ENCODE measurements around the gene TXNL4A. TPM values are rescaled to one million over a fixed set of nuclear protein-coding genes. Genes with fewer than 3 reads are reported as not detected.
A peak's percentile ranks its signal among the peaks of the same experiment; 100 is the strongest.

The TXNL4A gene
- total RNA-seq, 4 donors from 2014 or later: 20.8 to 43.2 (median 32.5) TPM

DNA sequence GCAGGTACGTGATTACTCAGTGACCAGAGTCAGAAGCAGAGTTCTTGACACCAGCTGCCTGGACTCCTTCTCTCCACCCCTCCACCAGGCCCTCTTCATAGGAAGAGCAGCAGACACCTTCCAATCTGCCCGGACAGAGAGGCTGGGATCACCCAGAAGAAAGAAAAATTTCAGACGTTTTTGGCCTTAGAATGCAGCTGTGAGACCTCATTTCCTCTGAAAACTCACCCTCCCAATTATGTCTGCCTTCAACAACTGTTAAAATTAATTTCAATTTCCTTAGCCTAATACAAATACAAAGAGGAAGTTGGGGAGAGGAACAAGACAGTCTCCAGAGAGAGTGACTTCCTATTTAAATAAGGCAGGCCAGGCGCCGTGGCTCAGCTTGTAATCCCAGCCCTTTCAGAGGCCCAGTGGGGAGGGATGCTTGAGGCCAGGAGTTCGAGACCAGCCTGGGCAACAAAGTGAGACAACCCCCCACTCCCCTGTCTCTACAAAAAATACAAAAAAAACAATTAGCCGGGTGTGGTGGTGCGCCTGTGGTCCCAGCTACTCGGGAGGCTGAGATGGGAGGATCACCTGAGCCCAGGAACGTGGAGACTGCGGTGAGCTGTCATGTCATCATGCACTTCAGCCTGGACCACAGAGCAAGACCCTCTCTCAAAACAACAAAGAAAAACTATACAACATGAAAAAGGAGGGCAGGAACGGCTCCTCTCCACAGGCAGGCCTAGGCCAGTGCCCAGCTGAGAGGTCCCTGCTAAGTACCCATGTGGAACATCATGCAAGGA is 38.5 kb downstream of the TXNL4A start:
- Histone ChIP-seq H3K4me3 (peak overlapping the region; percentile 86 to 99 (median 99)), H3K27ac (peak overlapping the region; percentile 91 to 98 (median 96)), H3K27me3 (no peaks in the 10 kb centered on the region), H3K9me3 (no peaks in the 10 kb centered on the region), H3K36me3 (peaks cover 0 to 37% (median 0%) of the 10 kb centered on the region in 3 donors), H3K4me1 (peaks cover 28 to 88% (median 44%) of the 10 kb centered on the region in 3 donors)
- 56 to 58% methylated on average over 10 to 12 of the region's 12 CpGs for WGBS, 2 donors
- TF ChIP-seq, protein P1, sequence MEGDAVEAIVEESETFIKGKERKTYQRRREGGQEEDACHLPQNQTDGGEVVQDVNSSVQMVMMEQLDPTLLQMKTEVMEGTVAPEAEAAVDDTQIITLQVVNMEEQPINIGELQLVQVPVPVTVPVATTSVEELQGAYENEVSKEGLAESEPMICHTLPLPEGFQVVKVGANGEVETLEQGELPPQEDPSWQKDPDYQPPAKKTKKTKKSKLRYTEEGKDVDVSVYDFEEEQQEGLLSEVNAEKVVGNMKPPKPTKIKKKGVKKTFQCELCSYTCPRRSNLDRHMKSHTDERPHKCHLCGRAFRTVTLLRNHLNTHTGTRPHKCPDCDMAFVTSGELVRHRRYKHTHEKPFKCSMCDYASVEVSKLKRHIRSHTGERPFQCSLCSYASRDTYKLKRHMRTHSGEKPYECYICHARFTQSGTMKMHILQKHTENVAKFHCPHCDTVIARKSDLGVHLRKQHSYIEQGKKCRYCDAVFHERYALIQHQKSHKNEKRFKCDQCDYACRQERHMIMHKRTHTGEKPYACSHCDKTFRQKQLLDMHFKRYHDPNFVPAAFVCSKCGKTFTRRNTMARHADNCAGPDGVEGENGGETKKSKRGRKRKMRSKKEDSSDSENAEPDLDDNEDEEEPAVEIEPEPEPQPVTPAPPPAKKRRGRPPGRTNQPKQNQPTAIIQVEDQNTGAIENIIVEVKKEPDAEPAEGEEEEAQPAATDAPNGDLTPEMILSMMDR (IDR thresholded peaks at IDR 0.05): no peak
- TF ChIP-seq POLR2A (IDR thresholded peaks at IDR 0.05): no peak
- peak; percentile 15 for DNase-seq
- intact Hi-C loops (cut with DNase I): loop anchor here (10.0 kb wide), 1 partner anchor 265 kb away; no protein-coding TSS in a partner anchor

DNA sequence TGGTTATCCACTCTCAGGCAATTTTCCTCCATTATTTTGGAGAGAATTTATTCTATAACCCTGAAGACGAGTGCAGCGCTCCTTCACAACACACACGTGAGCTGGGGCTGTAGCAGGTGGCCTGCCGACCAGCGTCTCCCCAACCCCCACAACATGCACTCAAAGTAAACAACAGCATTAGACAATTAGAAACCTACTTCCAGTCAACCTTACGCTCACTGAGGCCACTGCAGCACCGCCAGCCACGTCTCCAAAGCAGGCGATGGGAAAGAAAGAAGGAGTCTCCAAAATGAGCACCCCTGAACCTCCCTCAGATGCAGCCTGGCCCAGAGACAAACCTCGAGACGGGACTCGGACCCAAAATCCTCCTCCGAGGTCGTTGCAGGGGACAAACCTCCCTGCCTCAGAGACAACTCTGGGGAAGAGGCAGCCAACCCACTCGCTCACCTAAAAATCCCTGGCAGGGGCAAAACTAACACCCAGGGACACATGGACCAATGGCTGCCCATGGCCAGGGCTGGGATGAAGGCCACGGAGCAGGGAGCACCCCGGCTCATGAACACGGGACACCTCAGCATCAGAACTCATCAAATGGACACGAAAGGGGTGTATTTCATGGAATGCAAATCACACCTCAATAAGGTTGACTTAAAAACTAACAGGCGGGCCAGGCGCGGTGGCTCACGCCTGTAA is 39.5 kb downstream of the TXNL4A start:
- Histone ChIP-seq H3K9me3 (no peaks in the 10 kb centered on the region), H3K4me1 (peaks cover 30 to 88% (median 50%) of the 10 kb centered on the region in 3 donors), H3K27ac (peak overlapping the region in 2 of 4 donors; percentile 91 to 98), H3K36me3 (peaks cover 0 to 37% (median 0%) of the 10 kb centered on the region in 3 donors), H3K27me3 (no peaks in the 10 kb centered on the region), H3K4me3 (peak overlapping the region in 1 of 4 donors; percentile 99)
- no peak for DNase-seq
- intact Hi-C loops (cut with DNase I): loop anchor here (10.0 kb wide), 1 partner anchor 264 kb away; no protein-coding TSS in a partner anchor
- WGBS, 2 donors: 86 to 89% methylated on average over 17 to 18 of the region's 23 CpGs
- TF ChIP-seq, protein P1 (IDR thresholded peaks at IDR 0.05): no peak
- no peak for TF ChIP-seq POLR2A (IDR thresholded peaks at IDR 0.05)

DNA sequence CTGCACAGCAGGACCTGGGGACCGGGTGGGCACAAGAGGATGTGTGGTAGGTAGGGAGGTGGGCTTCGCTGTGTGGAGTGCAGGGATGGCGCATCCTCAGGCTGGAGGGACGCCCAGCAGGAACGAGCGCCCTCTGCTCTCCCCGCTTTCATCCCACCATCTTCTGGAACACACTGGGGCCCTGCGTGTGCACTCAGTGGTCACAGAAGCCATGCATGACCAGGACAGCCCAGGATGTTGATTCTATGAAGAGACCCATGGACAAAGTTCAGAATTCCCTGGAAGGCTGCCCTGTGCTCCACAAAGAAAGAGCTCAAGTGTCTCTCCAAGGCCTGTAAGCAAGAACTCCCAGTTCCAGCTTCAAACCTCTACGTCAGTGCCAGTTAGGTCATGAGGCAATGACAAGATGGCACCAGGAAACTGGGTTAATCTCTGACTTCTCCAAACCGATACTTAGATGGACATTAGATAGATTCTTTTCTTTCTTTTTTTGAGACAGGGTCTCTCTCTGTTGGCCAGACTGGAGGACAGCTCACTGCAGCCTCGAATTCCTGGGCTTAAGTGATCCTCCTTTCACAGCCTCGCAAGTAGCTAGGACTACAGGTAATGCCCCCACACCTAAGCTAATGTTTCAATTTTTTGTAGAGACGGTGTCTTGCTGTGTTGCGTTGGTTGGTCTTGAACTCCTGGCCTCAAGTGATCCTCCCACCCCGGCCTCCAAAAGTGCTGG is 40.3 kb downstream of the TXNL4A start:
- H3K4me3 ChIP-seq: no peak overlapping the region

GRCh38 chr18:79947054-79947755 is 41.2 kb downstream of the TXNL4A start:
- Histone ChIP-seq H3K27ac (peak overlapping the region in 2 of 4 donors; percentile 21 to 39), H3K9me3 (no peaks in the 10 kb centered on the region), H3K4me3 (no peak overlapping the region), H3K36me3 (peaks cover 0 to 52% (median 5%) of the 10 kb centered on the region in 3 donors), H3K27me3 (no peaks in the 10 kb centered on the region), H3K4me1 (peaks cover 26 to 91% (median 58%) of the 10 kb centered on the region in 3 donors)
- no peak for TF ChIP-seq POLR2A (IDR thresholded peaks at IDR 0.05)
- TF ChIP-seq, protein P1 (IDR thresholded peaks at IDR 0.05): no peak
- 80 to 83% methylated on average over 5 to 7 of the region's 14 CpGs for WGBS, 2 donors
- DNase-seq: no peak
- intact Hi-C loops (cut with DNase I): loop anchor here (10.0 kb wide), 1 partner anchor 262 kb away; no protein-coding TSS in a partner anchor

More for the DNA sequence above, 40.3 kb downstream of the TXNL4A start:
- H3K27ac ChIP-seq: peak overlapping the region in 1 of 4 donors; percentile 39
- H3K36me3 ChIP-seq: peaks cover 0 to 43% (median 0%) of the 10 kb centered on the region in 3 donors
- DNase-seq: no peak
- no peaks in the 10 kb centered on the region for H3K27me3 ChIP-seq
- H3K4me1 ChIP-seq: peaks cover 30 to 91% (median 54%) of the 10 kb centered on the region in 3 donors
- no peak for TF ChIP-seq POLR2A (IDR thresholded peaks at IDR 0.05)
- TF ChIP-seq, protein P1 (IDR thresholded peaks at IDR 0.05): no peak
- intact Hi-C loops (cut with DNase I): loop anchor here (10.0 kb wide), 1 partner anchor 263 kb away; no protein-coding TSS in a partner anchor
- 91 to 94% methylated on average over 13 of the region's 15 CpGs for WGBS, 2 donors
- no peaks in the 10 kb centered on the region for H3K9me3 ChIP-seq

Measured in esophagus squamous epithelium (tissue), 5 donors.